ENCODE data around the gene PPP4R1.
"Not testable (repeated sequence)": the region's sequence is repeated elsewhere in the genome, so short reads cannot be mapped to it uniquely, and the experiment has no call there.

Gene PPP4R1

DNA sequence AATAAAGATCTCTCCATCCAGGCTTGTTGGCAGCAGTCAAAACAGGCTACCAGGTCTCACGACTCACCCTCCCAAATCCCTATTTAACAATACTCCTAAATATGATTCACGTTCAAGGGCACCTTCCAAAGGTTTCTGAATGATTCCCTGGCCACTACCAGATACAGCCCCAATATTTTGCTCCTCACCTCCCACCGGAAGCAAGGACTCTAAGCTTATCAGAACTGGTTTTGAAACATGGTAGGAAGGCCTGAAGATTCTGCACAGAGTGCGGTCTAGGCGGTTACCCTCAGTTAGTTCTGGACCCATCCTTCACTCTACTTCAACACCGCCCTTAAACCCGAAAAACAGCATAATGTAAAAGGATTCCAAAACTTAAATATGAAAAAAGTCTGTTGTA, 5.2 kb downstream of the PPP4R1 start:
- DNase-seq (ENCODE audit: low spot score) = no peak
- in situ Hi-C loops (cut with MboI; ENCODE audit: low sequenced_read_pairs, unreplicated experiment) = no loop called here
- TF ChIP-seq, protein P1, sequence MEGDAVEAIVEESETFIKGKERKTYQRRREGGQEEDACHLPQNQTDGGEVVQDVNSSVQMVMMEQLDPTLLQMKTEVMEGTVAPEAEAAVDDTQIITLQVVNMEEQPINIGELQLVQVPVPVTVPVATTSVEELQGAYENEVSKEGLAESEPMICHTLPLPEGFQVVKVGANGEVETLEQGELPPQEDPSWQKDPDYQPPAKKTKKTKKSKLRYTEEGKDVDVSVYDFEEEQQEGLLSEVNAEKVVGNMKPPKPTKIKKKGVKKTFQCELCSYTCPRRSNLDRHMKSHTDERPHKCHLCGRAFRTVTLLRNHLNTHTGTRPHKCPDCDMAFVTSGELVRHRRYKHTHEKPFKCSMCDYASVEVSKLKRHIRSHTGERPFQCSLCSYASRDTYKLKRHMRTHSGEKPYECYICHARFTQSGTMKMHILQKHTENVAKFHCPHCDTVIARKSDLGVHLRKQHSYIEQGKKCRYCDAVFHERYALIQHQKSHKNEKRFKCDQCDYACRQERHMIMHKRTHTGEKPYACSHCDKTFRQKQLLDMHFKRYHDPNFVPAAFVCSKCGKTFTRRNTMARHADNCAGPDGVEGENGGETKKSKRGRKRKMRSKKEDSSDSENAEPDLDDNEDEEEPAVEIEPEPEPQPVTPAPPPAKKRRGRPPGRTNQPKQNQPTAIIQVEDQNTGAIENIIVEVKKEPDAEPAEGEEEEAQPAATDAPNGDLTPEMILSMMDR (IDR thresholded peaks at IDR 0.05; ENCODE audit: borderline replicate concordance, control extremely low read depth, extremely low read depth, insufficient read depth, missing control alignments) = no peak

DNA sequence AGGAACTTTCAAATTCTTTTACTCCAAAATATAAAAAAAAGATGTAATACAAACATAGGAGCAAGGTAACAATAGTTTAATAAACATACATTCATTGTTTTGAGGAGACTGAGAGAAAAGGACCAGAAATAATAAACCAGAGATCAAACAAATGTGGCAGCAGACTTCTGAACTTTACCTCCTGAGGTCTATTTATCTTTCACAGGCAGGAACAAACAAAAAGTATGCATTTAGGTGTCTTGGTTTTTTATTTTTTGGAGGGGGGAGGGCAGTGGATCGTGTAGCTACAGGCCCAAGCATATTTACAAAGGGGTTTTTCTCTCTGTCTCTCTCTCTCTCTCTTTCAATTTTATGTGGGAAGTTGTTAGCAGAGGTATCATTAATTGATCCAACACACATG, 5.6 kb downstream of the PPP4R1 start:
- TF ChIP-seq, protein P1 (IDR thresholded peaks at IDR 0.05; ENCODE audit: borderline replicate concordance, control extremely low read depth, extremely low read depth, insufficient read depth, missing control alignments) = no peak
- DNase-seq (ENCODE audit: low spot score) = no peak
- in situ Hi-C loops (cut with MboI; ENCODE audit: low sequenced_read_pairs, unreplicated experiment) = no loop called here

DNA sequence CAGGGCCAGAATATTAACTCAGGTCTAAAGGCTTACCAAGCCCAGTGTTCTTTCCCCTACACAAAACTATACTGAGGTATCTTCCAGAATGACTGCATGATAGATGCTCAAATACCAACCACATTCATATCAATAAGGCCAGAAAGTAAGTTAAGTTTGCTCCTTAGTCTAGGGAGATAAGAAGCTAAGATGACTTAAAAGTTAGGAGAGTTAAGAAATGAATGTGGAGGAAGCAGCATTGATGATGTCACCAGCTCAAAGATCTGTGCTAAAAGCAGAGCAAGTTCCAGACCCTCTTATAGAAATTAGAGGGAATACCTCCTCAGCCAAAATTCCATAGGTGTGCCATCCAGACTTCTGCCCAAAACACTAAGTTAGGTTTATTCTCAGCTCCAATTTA, 6.1 kb downstream of the PPP4R1 start:
- DNase-seq (ENCODE audit: low spot score) = no peak
- TF ChIP-seq, protein P1 (IDR thresholded peaks at IDR 0.05; ENCODE audit: borderline replicate concordance, control extremely low read depth, extremely low read depth, insufficient read depth, missing control alignments) = no peak
- in situ Hi-C loops (cut with MboI; ENCODE audit: low sequenced_read_pairs, unreplicated experiment) = no loop called here

DNA sequence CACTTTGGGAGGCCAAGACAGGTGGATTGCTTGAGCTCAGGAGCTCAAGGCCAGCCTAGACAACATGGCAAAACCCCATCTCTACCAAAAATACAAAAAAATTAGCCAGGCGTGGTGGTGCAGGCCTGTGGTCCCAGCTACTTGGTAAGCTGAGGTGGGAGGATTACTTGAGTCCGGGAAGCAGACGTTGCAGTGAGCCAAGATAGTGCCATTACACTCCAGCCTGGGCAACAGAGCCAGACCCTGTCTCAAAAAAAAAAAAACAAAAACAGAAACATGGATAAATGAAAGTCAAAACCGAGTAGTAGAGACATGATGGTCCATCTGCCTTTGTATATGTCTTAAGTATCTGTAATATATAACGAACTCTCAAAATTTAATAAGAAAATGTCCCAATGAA, 7.2 kb downstream of the PPP4R1 start:
- DNase-seq (ENCODE audit: low spot score); in situ Hi-C loops (cut with MboI; ENCODE audit: low sequenced_read_pairs, unreplicated experiment): not testable (repeated sequence)

DNA sequence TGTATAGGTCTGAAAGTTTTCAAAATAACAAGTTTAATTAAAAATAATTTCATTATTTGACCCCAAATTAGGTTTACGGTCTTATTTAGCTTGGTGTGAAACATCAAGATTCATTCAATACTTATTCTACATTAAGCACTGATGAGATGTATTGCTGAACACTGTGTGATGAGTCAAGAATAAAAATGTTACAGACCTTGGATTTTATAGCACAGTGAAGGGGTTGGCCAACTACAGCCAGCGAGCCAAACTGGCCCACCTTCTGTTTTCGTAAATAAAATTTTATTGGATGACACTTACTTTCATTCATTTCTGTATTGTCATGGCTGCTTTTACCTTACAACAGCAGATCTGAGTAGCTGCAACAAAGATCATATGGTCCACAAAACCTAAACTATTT, 8.3 kb downstream of the PPP4R1 start:
- TF ChIP-seq, protein P1 (IDR thresholded peaks at IDR 0.05; ENCODE audit: borderline replicate concordance, control extremely low read depth, extremely low read depth, insufficient read depth, missing control alignments) = no peak
- in situ Hi-C loops (cut with MboI; ENCODE audit: low sequenced_read_pairs, unreplicated experiment) = no loop called here

DNA sequence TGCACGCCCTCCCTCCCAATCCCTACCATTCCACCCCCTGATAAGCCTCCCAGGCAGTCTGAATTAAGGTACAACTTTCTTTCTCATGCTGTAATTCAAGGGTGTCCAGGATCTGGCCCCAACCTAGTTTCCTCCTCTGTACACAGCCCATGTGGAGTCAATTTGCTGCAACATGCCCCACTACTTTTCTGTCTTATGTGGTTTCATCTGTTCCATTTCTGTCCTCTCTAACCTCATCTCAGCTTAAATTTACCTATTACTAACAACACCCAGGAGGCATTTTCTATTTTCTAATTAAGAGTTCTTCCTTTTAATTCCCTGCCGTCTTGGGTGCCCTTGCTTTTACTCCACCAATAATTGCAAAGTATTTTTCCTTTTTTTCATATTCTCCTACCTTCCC, 10.0 kb downstream of the PPP4R1 start:
- TF ChIP-seq, protein P1 (IDR thresholded peaks at IDR 0.05; ENCODE audit: borderline replicate concordance, control extremely low read depth, extremely low read depth, insufficient read depth, missing control alignments) = no peak

More for the DNA sequence above, 8.3 kb downstream of the PPP4R1 start:
- DNase-seq (ENCODE audit: low spot score) = no peak

DNA sequence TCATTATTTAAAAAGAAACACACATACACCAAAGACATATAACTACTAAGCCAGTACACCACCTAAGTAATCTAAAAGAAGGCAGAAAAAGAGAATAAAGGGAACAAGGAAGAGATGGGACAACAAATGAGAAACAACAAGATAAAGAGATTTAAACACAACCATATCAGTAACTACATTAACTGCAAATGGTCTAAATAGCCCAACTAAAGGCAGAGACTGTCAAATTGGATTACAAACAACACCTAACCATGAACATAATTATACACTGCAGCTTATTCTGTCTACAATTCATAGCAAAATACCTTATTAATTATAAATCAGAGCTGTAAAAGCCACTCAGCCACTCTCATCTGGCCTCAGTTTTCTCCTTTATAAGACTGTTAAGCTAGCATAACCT, 15.0 kb downstream of the PPP4R1 start:
- no peak for DNase-seq (ENCODE audit: low spot score)
- TF ChIP-seq, protein P1 (IDR thresholded peaks at IDR 0.05; ENCODE audit: borderline replicate concordance, control extremely low read depth, extremely low read depth, insufficient read depth, missing control alignments) = no peak
- in situ Hi-C loops (cut with MboI; ENCODE audit: low sequenced_read_pairs, unreplicated experiment) = no loop called here

More for the DNA sequence above, 10.0 kb downstream of the PPP4R1 start:
- in situ Hi-C loops (cut with MboI; ENCODE audit: low sequenced_read_pairs, unreplicated experiment) = no loop called here
- no peak for DNase-seq (ENCODE audit: low spot score)

Measured in GM13976 (cell line).